HEK293 (cell line): ENCODE measurements around the gene NDFIP2.

Experiments
- ATF2 ChIP-seq: fragments of 450-650 bp; formaldehyde crosslinking; IDR thresholded peaks from 2 replicates; pipeline ENCODE4 v1.5.1; 2016; ENCODE audit warnings: missing biosample characterization, missing genetic modification characterization, low read depth
- EGR2 ChIP-seq: fragments of 450-650 bp; formaldehyde crosslinking; IDR thresholded peaks from 2 replicates; pipeline ENCODE4 v1.5.1; 2016; ENCODE audit warnings: low read depth, missing biosample characterization, missing genetic modification characterization
- GLI4 ChIP-seq: fragments of 450-650 bp; formaldehyde crosslinking; IDR thresholded peaks from 2 replicates; pipeline ENCODE4 v1.5.1; 2016; ENCODE audit warnings: missing biosample characterization, missing genetic modification characterization
- HIC1 ChIP-seq: fragments of 450-650 bp; formaldehyde crosslinking; IDR thresholded peaks from 2 replicates; pipeline ENCODE4 v1.5.1; 2016; ENCODE audit warnings: missing biosample characterization, missing genetic modification characterization
- HOXC10 ChIP-seq: sonication (generic); formaldehyde crosslinking; IDR thresholded peaks from 2 replicates; pipeline ENCODE4 v1.8.1; 2023; ENCODE audit warnings: mild to moderate bottlenecking, missing genetic modification reagents
- KLF16 ChIP-seq: fragments of 450-650 bp; formaldehyde crosslinking; IDR thresholded peaks from 2 replicates; pipeline ENCODE4 v1.5.1; 2017; ENCODE audit warnings: missing biosample characterization, missing genetic modification characterization
- KLF17 ChIP-seq: fragments of 450-650 bp; formaldehyde crosslinking; IDR thresholded peaks from 2 replicates; pipeline ENCODE4 v1.5.1; 2016; ENCODE audit warnings: missing biosample characterization, missing genetic modification characterization
- OSR2 ChIP-seq: fragments of 450-650 bp; formaldehyde crosslinking; IDR thresholded peaks from 2 replicates; pipeline ENCODE4 v1.5.1; 2016; ENCODE audit warnings: missing biosample characterization, missing genetic modification characterization
- PBX3 ChIP-seq: sonication (generic); formaldehyde crosslinking; IDR thresholded peaks from 2 replicates; pipeline ENCODE4 v1.8.1; 2022; ENCODE audit warnings: mild to moderate bottlenecking, moderate library complexity, missing genetic modification reagents
- REPIN1 ChIP-seq: fragments of 450-650 bp; formaldehyde crosslinking; IDR thresholded peaks from 2 replicates; pipeline ENCODE4 v1.5.1; 2017; ENCODE audit warnings: missing biosample characterization, missing genetic modification characterization, low read depth
- SP2 ChIP-seq: fragments of 450-650 bp; formaldehyde crosslinking; IDR thresholded peaks from 2 replicates; pipeline ENCODE4 v1.5.1; 2016; ENCODE audit warnings: missing biosample characterization, missing genetic modification characterization
- TCF7L2 ChIP-seq: IDR thresholded peaks from 2 replicates; pipeline ENCODE4 v1.6.1; 2011; ENCODE audit warnings: low read depth, mild to moderate bottlenecking, inconsistent platforms, low read length, moderate library complexity, borderline replicate concordance
- ZBTB21 ChIP-seq: fragments of 450-650 bp; formaldehyde crosslinking; IDR thresholded peaks from 2 replicates; pipeline ENCODE4 v1.5.1; 2017; ENCODE audit warnings: missing biosample characterization, missing genetic modification characterization
- ZBTB7A ChIP-seq: fragments of 450-650 bp; formaldehyde crosslinking; IDR thresholded peaks from 2 replicates; pipeline ENCODE4 v1.5.1; 2016; ENCODE audit warnings: low read depth, missing biosample characterization, missing genetic modification characterization
- ZFP3 ChIP-seq: fragments of 450-650 bp; formaldehyde crosslinking; IDR thresholded peaks from 2 replicates; pipeline ENCODE4 v1.5.1; 2016; ENCODE audit warnings: low read depth, missing biosample characterization, missing genetic modification characterization
- ZNF10 ChIP-seq: fragments of 450-650 bp; formaldehyde crosslinking; IDR thresholded peaks from 2 replicates; pipeline ENCODE4 v1.5.1; 2017; ENCODE audit warnings: missing biosample characterization, missing genetic modification characterization
- ZNF146 ChIP-seq: fragments of 450-650 bp; formaldehyde crosslinking; IDR thresholded peaks from 2 replicates; pipeline ENCODE4 v1.5.1; 2016; ENCODE audit warnings: missing biosample characterization, missing genetic modification characterization
- ZNF16 ChIP-seq: fragments of 450-650 bp; formaldehyde crosslinking; IDR thresholded peaks from 2 replicates; pipeline ENCODE4 v1.5.1; 2016; ENCODE audit warnings: low read depth, missing biosample characterization, missing genetic modification characterization
- ZNF184 ChIP-seq: fragments of 450-650 bp; IDR thresholded peaks from 2 replicates; pipeline ENCODE4 v1.5.1; 2018; ENCODE audit warnings: missing biosample characterization, mild to moderate bottlenecking, missing genetic modification characterization
- ZNF221 ChIP-seq: fragments of 450-650 bp; formaldehyde crosslinking; IDR thresholded peaks from 2 replicates; pipeline ENCODE4 v1.5.1; 2017; ENCODE audit warnings: missing biosample characterization, missing genetic modification characterization, borderline replicate concordance
- ZNF23 ChIP-seq: fragments of 450-650 bp; formaldehyde crosslinking; IDR thresholded peaks from 2 replicates; pipeline ENCODE4 v1.5.1; 2016; ENCODE audit warnings: missing biosample characterization, missing genetic modification characterization, borderline replicate concordance
- ZNF302 ChIP-seq: fragments of 450-650 bp; formaldehyde crosslinking; IDR thresholded peaks from 2 replicates; pipeline ENCODE4 v1.5.1; 2016; ENCODE audit warnings: missing biosample characterization, missing genetic modification characterization, low read depth
- ZNF324 ChIP-seq: fragments of 450-650 bp; formaldehyde crosslinking; IDR thresholded peaks from 2 replicates; pipeline ENCODE4 v1.5.1; 2016; ENCODE audit warnings: missing biosample characterization, missing genetic modification characterization
- ZNF391 ChIP-seq: fragments of 450-650 bp; formaldehyde crosslinking; IDR thresholded peaks from 2 replicates; pipeline ENCODE4 v1.5.1; 2016; ENCODE audit warnings: low read depth, missing biosample characterization, missing genetic modification characterization, borderline replicate concordance
- ZNF610 ChIP-seq: fragments of 450-650 bp; formaldehyde crosslinking; IDR thresholded peaks from 2 replicates; pipeline ENCODE4 v1.5.1; 2016; ENCODE audit warnings: missing biosample characterization, missing genetic modification characterization, borderline replicate concordance
- ZNF677 ChIP-seq: fragments of 450-650 bp; IDR thresholded peaks from 2 replicates; pipeline ENCODE4 v1.5.0; 2018; ENCODE audit warnings: missing biosample characterization, mild to moderate bottlenecking, missing genetic modification characterization, moderate library complexity
- ZNF768 ChIP-seq: fragments of 450-650 bp; formaldehyde crosslinking; IDR thresholded peaks from 2 replicates; pipeline ENCODE4 v1.5.1; 2018; ENCODE audit warnings: missing biosample characterization, mild to moderate bottlenecking, missing genetic modification characterization
- ZNF776 ChIP-seq: fragments of 450-650 bp; formaldehyde crosslinking; IDR thresholded peaks from 2 replicates; pipeline ENCODE4 v1.5.0; 2017; ENCODE audit warnings: missing biosample characterization, missing genetic modification characterization, borderline replicate concordance
- ZNF785 ChIP-seq: fragments of 450-650 bp; formaldehyde crosslinking; IDR thresholded peaks from 2 replicates; pipeline ENCODE4 v1.5.1; 2016; ENCODE audit warnings: missing biosample characterization, missing genetic modification characterization
- ZSCAN16 ChIP-seq: fragments of 450-650 bp; formaldehyde crosslinking; IDR thresholded peaks from 2 replicates; pipeline ENCODE4 v1.5.1; 2016; ENCODE audit warnings: missing biosample characterization, missing genetic modification characterization
- ZSCAN4 ChIP-seq: fragments of 450-650 bp; formaldehyde crosslinking; IDR thresholded peaks from 2 replicates; pipeline ENCODE4 v1.5.1; 2017; ENCODE audit warnings: missing biosample characterization, missing genetic modification characterization
- ZXDB ChIP-seq: fragments of 450-650 bp; formaldehyde crosslinking; IDR thresholded peaks from 2 replicates; pipeline ENCODE4 v1.5.1; 2016; ENCODE audit warnings: missing biosample characterization, missing genetic modification characterization

NDFIP2 gene

GRCh38 chr13:79480954-79481684 lies at the start of gene NDFIP2 (continued):
- TF ChIP-seq ZNF184 (tag by site-specific recombination) (no peak), ZNF768 (tag by site-specific recombination) (no peak), ZNF146 (no peak), ZNF776 (tag by site-specific recombination) (no peak), HOXC10 (0 out of 2 replicates have a peak, but pooled peaks have one; percentile 77), ZNF610 (tag by site-specific recombination) (no peak), HIC1 (tag by site-specific recombination) (peak; percentile 97), ATF2 (tag by site-specific recombination) (no peak), ZBTB21 (tag by site-specific recombination) (no peak), OSR2 (tag by site-specific recombination) (peak; percentile 94), ZXDB (tag by site-specific recombination) (peak; percentile 72), ZNF324 (tag by site-specific recombination) (peak; percentile 47; the same call in 1 of the 2 replicates), ZSCAN4 (tag by site-specific recombination) (0 out of 2 replicates have a peak, but pooled peaks have one; percentile 11), KLF17 (tag by site-specific recombination) (no peak), ZNF221 (tag by site-specific recombination) (no peak), ZNF23 (tag by site-specific recombination) (no peak), EGR2 (peak; percentile 94), ZNF785 (tag by site-specific recombination) (no peak), ZNF391 (tag by site-specific recombination) (0 out of 2 replicates have a peak, but pooled peaks have one; percentile 28), ZNF302 (tag by site-specific recombination) (no peak), GLI4 (tag by site-specific recombination) (peak; percentile 69; the same call in 1 of the 2 replicates), SP2 (peak; percentile 91), ZNF10 (0 out of 2 replicates have a peak, but pooled peaks have one; percentile 38), ZSCAN16 (tag by site-specific recombination) (no peak), TCF7L2 (no peak), ZNF677 (no peak), KLF16 (tag by site-specific recombination) (0 out of 2 replicates have a peak, but pooled peaks have one; percentile 26), PBX3 (CRISPR knock-in tag) (0 out of 2 replicates have a peak, but pooled peaks have one; percentile 45), ZFP3 (tag by site-specific recombination) (no peak), ZNF16 (tag by site-specific recombination) (no peak), REPIN1 (tag by site-specific recombination) (no peak), ZBTB7A (tag by site-specific recombination) (no peak)
